HCT116 (cell line): ENCODE data around the gene SPINK5. TPM values are rescaled to one million over a fixed set of nuclear protein-coding genes. Genes with fewer than 3 reads are reported as not detected.
A peak's percentile ranks its signal among the peaks of the same experiment; 100 is the strongest.

Experiments
- ATAC-seq: fragments of 200-7000 bp; cut with Tn5 transposase; 2 replicates; pipeline ENCODE4 v1.9.1; 2020; ENCODE audit warnings: mild to moderate bottlenecking, moderate library complexity
- BruUV-seq: library from RNA; stranded (reverse); fragments of 400-500 nt; replicated peaks from 2 replicates; lab custom pipeline; 2021; lab: Mats Ljungman, UMichigan
- CTCF ChIA-PET: fragments of 300-600 bp; sonication (Branson Sonifier 250); formaldehyde crosslinking; loops from one replicate; lab custom pipeline; 2021; ENCODE audit warnings: antibody characterized with exemption; lab: Charles Lee
- POLR2A ChIA-PET: fragments of 300-600, 350-600 bp; sonication (Branson Sonifier 250); formaldehyde crosslinking; loops from one replicate; lab custom pipeline; 2021; ENCODE audit warnings: antibody characterized with exemption; lab: Charles Lee
- RAD21 ChIA-PET, 2 experiments: fragments of 300-600 bp; sonication (Branson Sonifier 250); formaldehyde crosslinking; loops; one replicate each; lab custom pipeline; 2023; ENCODE audit warnings: low total read pairs in 2 of 2; ENCODE audit not compliant: uncharacterized antibody in 2 of 2, unreplicated experiment in 2 of 2, low non-redundant PET in 1 of 2; lab: Charles Lee
- DNase-seq: peaks from one replicate; pipeline ENCODE4 v3.0.0-alpha.2; 2010; ENCODE audit warnings: low read depth, low spot score
- H2AFZ ChIP-seq: fragments of 200-600 bp; shearing (Covaris generic), sonication (generic); 2 replicates; pipeline ENCODE4 v1.6.1; 2017; ENCODE audit warnings: low read depth, mixed run types, mixed read lengths, antibody characterized with exemption, low read length; ENCODE audit not compliant: poor library complexity, severe bottlenecking
- H3K27ac ChIP-seq: 2 replicates; pipeline ENCODE4 v1.5.1; 2012; ENCODE audit warnings: low read depth, low read length
- H3K27me3 ChIP-seq: fragments of 200-600 bp; sonication (generic); 2 replicates; pipeline ENCODE4 v1.6.1; 2016; ENCODE audit warnings: mixed run types, low read length, mixed read lengths; ENCODE audit not compliant: insufficient read depth
- H3K36me3 ChIP-seq, 2 experiments: fragments of 200-500 bp in 1 of 2; fragments of 200-600 bp in 1 of 2; sonication (Bioruptor generic) in 1 of 2; sonication (generic) in 1 of 2; 2 replicates each; pipeline versions ENCODE4 v1.5.1 to v1.6.1; 2014 to 2016; ENCODE audit warnings: low read length in 2 of 2, inconsistent platforms in 1 of 2, mixed read lengths in 1 of 2, mixed run types in 1 of 2; ENCODE audit not compliant: insufficient read depth in 2 of 2, control insufficient read depth in 1 of 2
- H3K4me1 ChIP-seq, 2 experiments: fragments of 200-600 bp in 1 of 2; sonication (generic) in 1 of 2; 2 replicates each; pipeline versions ENCODE4 v1.5.1 to v1.6.1; 2012 to 2017; ENCODE audit warnings: low read length in 2 of 2, inconsistent platforms in 1 of 2, mild to moderate bottlenecking in 1 of 2, mixed read lengths in 1 of 2, mixed run types in 1 of 2, moderate library complexity in 1 of 2; ENCODE audit not compliant: insufficient read depth in 2 of 2, control insufficient read depth in 1 of 2
- H3K4me2 ChIP-seq: fragments of 200-600 bp; sonication (generic); 2 replicates; pipeline ENCODE4 v1.6.1; 2017; ENCODE audit warnings: mixed run types, low read length, mixed read lengths
- H3K4me3 ChIP-seq, 2 experiments: fragments of 200-600 bp in 1 of 2; sonication (generic) in 1 of 2; replicated peaks in 1 of 2; 2 replicates each; pipeline ENCODE4 v1.5.1; 2011 to 2016; ENCODE audit warnings: low read length in 2 of 2, control low read depth in 1 of 2, low read depth in 1 of 2, mild to moderate bottlenecking in 1 of 2, mixed read lengths in 1 of 2, mixed run types in 1 of 2
- H3K79me2 ChIP-seq: fragments of 200-600 bp; sonication (generic); 2 replicates; pipeline ENCODE4 v1.6.1; 2017; ENCODE audit warnings: mild to moderate bottlenecking, mixed run types, low read length, moderate library complexity, mixed read lengths; ENCODE audit not compliant: insufficient read depth
- H3K9ac ChIP-seq: fragments of 200-600 bp; sonication (generic); 2 replicates; pipeline ENCODE4 v1.6.1; 2016; ENCODE audit warnings: low read length, mixed read lengths
- H3K9me2 ChIP-seq: fragments of 200-600 bp; sonication (generic), shearing (Covaris generic); 2 replicates; pipeline ENCODE4 v1.6.1; 2017; ENCODE audit warnings: mixed run types, mild to moderate bottlenecking, moderate library complexity; ENCODE audit not compliant: insufficient read depth
- H3K9me3 ChIP-seq, 2 experiments: fragments of 200-500 bp in 1 of 2; fragments of 200-600 bp in 1 of 2; sonication (Bioruptor generic) in 1 of 2; sonication (generic) in 1 of 2; 2 replicates each; pipeline ENCODE4 v1.6.1; 2014 to 2017; ENCODE audit warnings: low read length in 2 of 2, mixed read lengths in 2 of 2, inconsistent platforms in 1 of 2, low read depth in 1 of 2, mild to moderate bottlenecking in 1 of 2, mixed run types in 1 of 2, moderate library complexity in 1 of 2; ENCODE audit not compliant: control insufficient read depth in 1 of 2, insufficient read depth in 1 of 2
- H4K20me1 ChIP-seq: fragments of 200-600 bp; sonication (generic), shearing (Covaris generic); 2 replicates; pipeline ENCODE4 v1.6.1; 2017; ENCODE audit warnings: mixed run types, mild to moderate bottlenecking, moderate library complexity; ENCODE audit not compliant: insufficient read depth
- ATF3 ChIP-seq: IDR thresholded peaks from 2 replicates; pipeline ENCODE4 v1.6.1; 2012
- EGR1 ChIP-seq: IDR thresholded peaks from 2 replicates; pipeline ENCODE4 v1.6.1; 2012; ENCODE audit warnings: low read depth
- ELF1 ChIP-seq: IDR thresholded peaks from 2 replicates; pipeline ENCODE4 v1.6.1; 2012; ENCODE audit warnings: low read depth, borderline replicate concordance
- FOSL1 ChIP-seq: IDR thresholded peaks from 2 replicates; pipeline ENCODE4 v1.6.1; 2012; ENCODE audit warnings: low read depth
- POLR2A ChIP-seq: IDR thresholded peaks from 2 replicates; pipeline ENCODE4 v1.7.0; 2011; ENCODE audit warnings: borderline replicate concordance; ENCODE audit not compliant: insufficient read depth, insufficient read length; ENCODE audit errors: extremely low read depth
- REST ChIP-seq: IDR thresholded peaks from 2 replicates; pipeline ENCODE4 v1.6.1; 2012; ENCODE audit warnings: low read depth
- SIN3A ChIP-seq: IDR thresholded peaks from 2 replicates; pipeline ENCODE4 v1.6.1; 2012; ENCODE audit warnings: low read depth
- SRF ChIP-seq: IDR thresholded peaks from 2 replicates; pipeline ENCODE4 v1.6.1; 2012; ENCODE audit warnings: low read depth
- TCF7L2 ChIP-seq: IDR thresholded peaks from 2 replicates; pipeline ENCODE4 v1.7.0; 2011; ENCODE audit warnings: borderline replicate concordance, inconsistent platforms; ENCODE audit not compliant: insufficient read depth, insufficient read length; ENCODE audit errors: extremely low read depth
- YY1 ChIP-seq: IDR thresholded peaks from 2 replicates; pipeline ENCODE4 v1.6.1; 2011; ENCODE audit warnings: low read length, low read depth, moderate library complexity, mild to moderate bottlenecking; ENCODE audit not compliant: insufficient replicate concordance; ENCODE audit errors: extremely low read depth
- intact Hi-C: fragments of 100-400 bp; cut with micrococcal nuclease; formaldehyde crosslinking; loops from 2 replicates; pipeline ENCODE4 v1.10.0; 2022
- total RNA-seq: library from RNA; stranded (reverse); gene quantifications from one replicate; pipeline ENCODE4 v1.2.1, GENCODE V29; 2021; ENCODE audit not compliant: unreplicated experiment
- TF ChIP-seq, protein P1 (sequence below), 3 experiments: fragments of 200-600 bp in 1 of 3; sonication (generic) in 1 of 3; IDR thresholded peaks in 2 of 3; conservative IDR thresholded peaks in 1 of 3; 2 replicates each; pipeline ENCODE4 v1.5.1; 2012 to 2017; ENCODE audit warnings: low read depth in 2 of 3, low read length in 2 of 3, antibody characterized with exemption in 1 of 3, borderline replicate concordance in 1 of 3, control low read depth in 1 of 3, mild to moderate bottlenecking in 1 of 3, mixed read lengths in 1 of 3, mixed run types in 1 of 3, moderate library complexity in 1 of 3; ENCODE audit not compliant: insufficient read depth in 1 of 3

The SPINK5 gene
- total RNA-seq, 1 experiment from 2014 or later, result not detected

DNA sequence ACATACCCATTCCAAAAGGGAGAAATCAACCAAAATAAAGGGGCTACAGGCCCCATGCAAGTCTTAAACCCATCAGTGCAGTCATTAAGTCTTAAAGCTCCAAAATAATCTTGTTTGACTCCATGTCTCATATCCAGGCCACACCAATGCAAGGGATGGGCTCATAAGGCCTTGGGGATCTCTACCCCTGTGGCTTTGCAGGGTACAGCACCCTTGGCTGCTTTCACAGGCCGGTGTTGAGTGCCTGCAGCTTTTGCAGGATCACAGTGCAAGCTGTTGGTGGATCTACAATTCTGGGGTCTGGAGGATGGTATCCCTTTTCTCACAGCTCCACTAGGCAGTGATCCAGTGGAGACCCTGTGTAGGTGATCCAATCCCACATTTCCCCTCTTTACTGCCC, 99.6 kb downstream of the SPINK5 start:
- H3K9me3 ChIP-seq, result no peaks in the 10 kb centered on the region
- H4K20me1 ChIP-seq, result no peaks in the 10 kb centered on the region; the same call in 1 of the 2 replicates
- DNase-seq (no peak), ATAC-seq (peak; percentile 67; the same call in 1 of the 2 replicates)
- BruUV-seq, result no TSS peak
- intact Hi-C loops, result no loop called here
- H3K4me3 ChIP-seq, result no peak overlapping the region
- no peak overlapping the region for H3K9ac ChIP-seq
- no peak overlapping the region for H2AFZ ChIP-seq
- no peak overlapping the region for H3K4me2 ChIP-seq
- H3K27ac ChIP-seq, result no peak overlapping the region
- H3K27me3 ChIP-seq, result 0 out of 2 replicates have a peak, but pooled peaks cover 3% of the 10 kb centered on the region
- no peaks in the 10 kb centered on the region for H3K36me3 ChIP-seq
- POLR2A ChIA-PET, result no interaction called here
- no peaks in the 10 kb centered on the region for H3K79me2 ChIP-seq
- H3K4me1 ChIP-seq, result no peaks in the 10 kb centered on the region
- RAD21 ChIA-PET, result no interaction called here
- no peak for TF ChIP-seq TCF7L2
- no peak for TF ChIP-seq POLR2A
- no peak for TF ChIP-seq SIN3A
- no peak for TF ChIP-seq ATF3
- no peak for TF ChIP-seq ELF1
- TF ChIP-seq, protein P1, sequence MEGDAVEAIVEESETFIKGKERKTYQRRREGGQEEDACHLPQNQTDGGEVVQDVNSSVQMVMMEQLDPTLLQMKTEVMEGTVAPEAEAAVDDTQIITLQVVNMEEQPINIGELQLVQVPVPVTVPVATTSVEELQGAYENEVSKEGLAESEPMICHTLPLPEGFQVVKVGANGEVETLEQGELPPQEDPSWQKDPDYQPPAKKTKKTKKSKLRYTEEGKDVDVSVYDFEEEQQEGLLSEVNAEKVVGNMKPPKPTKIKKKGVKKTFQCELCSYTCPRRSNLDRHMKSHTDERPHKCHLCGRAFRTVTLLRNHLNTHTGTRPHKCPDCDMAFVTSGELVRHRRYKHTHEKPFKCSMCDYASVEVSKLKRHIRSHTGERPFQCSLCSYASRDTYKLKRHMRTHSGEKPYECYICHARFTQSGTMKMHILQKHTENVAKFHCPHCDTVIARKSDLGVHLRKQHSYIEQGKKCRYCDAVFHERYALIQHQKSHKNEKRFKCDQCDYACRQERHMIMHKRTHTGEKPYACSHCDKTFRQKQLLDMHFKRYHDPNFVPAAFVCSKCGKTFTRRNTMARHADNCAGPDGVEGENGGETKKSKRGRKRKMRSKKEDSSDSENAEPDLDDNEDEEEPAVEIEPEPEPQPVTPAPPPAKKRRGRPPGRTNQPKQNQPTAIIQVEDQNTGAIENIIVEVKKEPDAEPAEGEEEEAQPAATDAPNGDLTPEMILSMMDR (IDR thresholded peaks at IDR 0.05 in 2 of 3, conservative IDR thresholded peaks at IDR 0.05 in 1 of 3; ENCODE audit: borderline replicate concordance in 1 of 3, insufficient read depth in 1 of 3, low read depth in 2 of 3, low read length in 2 of 3), result no peak
- TF ChIP-seq YY1, result no peak
- TF ChIP-seq EGR1, result no peak
- TF ChIP-seq REST, result no peak
- no peak for TF ChIP-seq FOSL1
- TF ChIP-seq SRF, result no peak
- no peaks in the 10 kb centered on the region for H3K9me2 ChIP-seq
- CTCF ChIA-PET, result no interaction called here
